Mesenchymal stem cell (in vitro differentiated cells and primary cell): ENCODE data around the gene SELENOT.

Source experiments
- DNase-seq: peaks from one replicate; pipeline ENCODE4 v3.0.0-alpha.2; 2013
- H2AFZ ChIP-seq: one replicate; pipeline ENCODE4 v1.6.1; 2013; ENCODE audit warnings: low read depth, mild to moderate bottlenecking, control low read depth, inconsistent platforms, low read length, moderate library complexity
- H2AK5ac ChIP-seq: 2 replicates; pipeline ENCODE4 v1.6.1; 2013; ENCODE audit warnings: low read length, moderate library complexity, mild to moderate bottlenecking, inconsistent platforms; ENCODE audit not compliant: severe bottlenecking
- H2BK120ac ChIP-seq: one replicate; pipeline ENCODE4 v1.6.1; 2013; ENCODE audit warnings: low read depth, mild to moderate bottlenecking, inconsistent platforms, low read length, moderate library complexity
- H2BK12ac ChIP-seq, 2 experiments: one replicate each; pipeline ENCODE4 v1.6.1; 2013; ENCODE audit warnings: inconsistent platforms in 2 of 2, low read length in 2 of 2, mild to moderate bottlenecking in 2 of 2, moderate library complexity in 2 of 2, control low read depth in 1 of 2
- H2BK15ac ChIP-seq: one replicate; pipeline ENCODE4 v1.6.1; 2013; ENCODE audit warnings: mild to moderate bottlenecking, low read depth, inconsistent platforms; ENCODE audit not compliant: poor library complexity, severe bottlenecking
- H2BK5ac ChIP-seq: 2 replicates; pipeline ENCODE4 v1.6.1; 2013; ENCODE audit warnings: low read depth, mild to moderate bottlenecking, low read length, control low read depth, inconsistent platforms; ENCODE audit not compliant: poor library complexity, severe bottlenecking
- H3K14ac ChIP-seq, 2 experiments: one replicate each; pipeline ENCODE4 v1.6.1; 2013; ENCODE audit warnings: inconsistent platforms in 2 of 2, low read length in 2 of 2, control low read depth in 1 of 2, mild to moderate bottlenecking in 1 of 2, moderate library complexity in 1 of 2
- H3K18ac ChIP-seq, 2 experiments: one replicate each; pipeline ENCODE4 v1.6.1; 2013; ENCODE audit warnings: inconsistent platforms in 2 of 2, low read length in 2 of 2, control low read depth in 1 of 2, low read depth in 1 of 2, mild to moderate bottlenecking in 1 of 2
- H3K23ac ChIP-seq, 2 experiments: one replicate each; pipeline ENCODE4 v1.6.1; 2013; ENCODE audit warnings: inconsistent platforms in 2 of 2, low read length in 2 of 2, mild to moderate bottlenecking in 2 of 2, moderate library complexity in 2 of 2, control low read depth in 1 of 2
- H3K27ac ChIP-seq: 2 replicates; pipeline ENCODE4 v1.5.1; 2013; ENCODE audit warnings: mild to moderate bottlenecking, moderate library complexity, low read length, control low read depth, inconsistent platforms; ENCODE audit not compliant: poor library complexity, severe bottlenecking
- H3K27me3 ChIP-seq, 2 experiments: 2 replicates each; pipeline versions ENCODE4 v1.6.1 to v1.7.0; 2013; ENCODE audit warnings: low read length in 2 of 2, mild to moderate bottlenecking in 2 of 2, moderate library complexity in 2 of 2, control low read depth in 1 of 2, inconsistent platforms in 1 of 2; ENCODE audit not compliant: control insufficient read depth in 1 of 2, insufficient read depth in 1 of 2
- H3K36me3 ChIP-seq, 2 experiments: 2 replicates each; pipeline versions ENCODE4 v1.6.1 to v1.7.0; 2013; ENCODE audit warnings: low read length in 2 of 2, control low read depth in 1 of 2, inconsistent platforms in 1 of 2, low read depth in 1 of 2, mild to moderate bottlenecking in 1 of 2; ENCODE audit not compliant: insufficient read depth in 2 of 2, control insufficient read depth in 1 of 2
- H3K4ac ChIP-seq, 2 experiments: one replicate each; pipeline ENCODE4 v1.6.1; 2013; ENCODE audit warnings: inconsistent platforms in 2 of 2, low read length in 2 of 2, mild to moderate bottlenecking in 2 of 2, moderate library complexity in 2 of 2, control low read depth in 1 of 2, low read depth in 1 of 2
- H3K4me1 ChIP-seq: 2 replicates; pipeline ENCODE4 v1.6.1; 2013; ENCODE audit warnings: low read depth, low read length, control low read depth; ENCODE audit not compliant: control insufficient read depth, insufficient read depth
- H3K4me2 ChIP-seq: 2 replicates; pipeline ENCODE4 v1.6.1; 2013; ENCODE audit warnings: low read length, mild to moderate bottlenecking, inconsistent platforms; ENCODE audit not compliant: poor library complexity, severe bottlenecking
- H3K4me3 ChIP-seq, 2 experiments: 2 replicates each; pipeline versions ENCODE4 v1.5.1 to v1.7.0; 2013; ENCODE audit warnings: low read length in 2 of 2, mild to moderate bottlenecking in 2 of 2, control low read depth in 1 of 2, low read depth in 1 of 2; ENCODE audit not compliant: insufficient read depth in 1 of 2
- H3K79me1 ChIP-seq: replicated peaks from 2 replicates; pipeline ENCODE4 v1.6.1; 2013; ENCODE audit warnings: mild to moderate bottlenecking, control low read depth, low read length, inconsistent platforms; ENCODE audit not compliant: poor library complexity, severe bottlenecking
- H3K9ac ChIP-seq: 2 replicates; pipeline ENCODE4 v1.7.0; 2013; ENCODE audit warnings: mild to moderate bottlenecking, low read length, moderate library complexity
- H3K9me3 ChIP-seq: 2 replicates; pipeline ENCODE4 v1.7.0; 2013; ENCODE audit warnings: mild to moderate bottlenecking, low read length; ENCODE audit not compliant: control insufficient read depth
- H4K8ac ChIP-seq: one replicate; pipeline ENCODE4 v1.6.1; 2013; ENCODE audit warnings: inconsistent platforms, mild to moderate bottlenecking, low read length, moderate library complexity
- H4K91ac ChIP-seq: one replicate; pipeline ENCODE4 v1.6.1; 2013; ENCODE audit warnings: mild to moderate bottlenecking, low read length, inconsistent platforms
- WGBS: methylation state at CpG from one replicate; pipeline ENCODE4 v1.1.7; 2013; ENCODE audit warnings: mixed read lengths; 5-methylcytosine and 5-hydroxymethylcytosine counted together

SELENOT gene

DNA sequence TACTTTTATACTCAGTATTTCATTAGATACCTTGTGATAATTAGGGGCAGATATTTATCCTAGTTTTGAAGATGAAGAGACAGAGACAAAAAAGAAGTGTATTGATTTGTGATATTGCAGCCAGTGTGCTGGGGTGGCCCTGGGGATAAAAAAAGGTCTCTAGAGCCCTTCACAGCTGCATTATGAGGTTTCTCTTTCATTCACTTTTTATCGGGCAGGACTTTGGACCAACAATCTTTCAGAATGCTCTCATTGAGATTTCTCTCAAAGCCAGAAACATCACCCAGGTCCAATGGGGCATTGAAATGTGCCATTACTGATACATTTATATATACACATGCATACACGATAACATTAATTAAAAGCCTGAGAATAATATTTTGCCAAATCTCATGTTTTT is 20.5 kb upstream of the SELENOT start:
- Histone ChIP-seq H2BK120ac (no peak overlapping the region), H3K27ac (no peak overlapping the region), H4K8ac (no peak overlapping the region), H2BK15ac (no peak overlapping the region), H3K4me1 (no peaks in the 10 kb centered on the region), H4K91ac (no peak overlapping the region), H3K9me3 (no peaks in the 10 kb centered on the region), H3K18ac (no peak overlapping the region), H3K79me1 (peaks cover 9% of the 10 kb centered on the region), H3K14ac (no peak overlapping the region), H3K4me3 (no peak overlapping the region), H3K9ac (no peak overlapping the region), H3K27me3 (no peaks in the 10 kb centered on the region), H2AFZ (no peak overlapping the region), H2BK5ac (no peak overlapping the region), H3K4ac (no peak overlapping the region), H2BK12ac (no peak overlapping the region), H3K23ac (no peak overlapping the region), H3K36me3 (peaks cover 8 to 63% of the 10 kb centered on the region in 2 experiments), H2AK5ac (no peak overlapping the region), H3K4me2 (no peak overlapping the region)
- WGBS = 100% methylated on average over 2 of the region's 2 CpGs
- DNase-seq = no peak

DNA sequence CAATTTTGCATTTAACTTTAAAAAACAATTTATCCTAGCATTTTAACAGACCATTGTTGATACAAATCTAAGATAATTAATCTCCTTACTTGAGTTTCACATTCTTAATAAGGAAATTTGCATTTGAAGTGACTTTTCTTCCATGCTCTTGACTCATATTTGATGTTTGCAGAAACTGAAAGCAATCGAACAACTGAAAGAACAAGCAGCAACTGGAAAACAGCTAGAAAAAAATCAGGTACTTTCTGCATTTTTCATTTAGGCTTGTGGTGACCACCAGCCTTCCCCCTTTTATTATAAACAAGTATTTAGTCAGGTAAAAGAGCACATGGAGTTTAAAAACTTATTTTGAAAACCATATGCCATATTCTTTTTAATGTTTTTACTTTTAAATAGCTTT is 20.1 kb upstream of the SELENOT start:
- Histone ChIP-seq H2BK15ac (no peak overlapping the region), H2BK120ac (no peak overlapping the region), H3K4ac (no peak overlapping the region), H2AK5ac (no peak overlapping the region), H2AFZ (no peak overlapping the region), H3K36me3 (peaks cover 8 to 60% of the 10 kb centered on the region in 2 experiments), H3K27me3 (no peaks in the 10 kb centered on the region), H2BK5ac (no peak overlapping the region), H3K4me3 (no peak overlapping the region), H3K14ac (no peak overlapping the region), H3K27ac (no peak overlapping the region), H3K79me1 (peaks cover 9% of the 10 kb centered on the region), H3K9me3 (no peaks in the 10 kb centered on the region), H4K8ac (no peak overlapping the region), H3K9ac (no peak overlapping the region), H2BK12ac (no peak overlapping the region), H4K91ac (no peak overlapping the region), H3K4me1 (no peaks in the 10 kb centered on the region), H3K4me2 (no peak overlapping the region), H3K18ac (no peak overlapping the region), H3K23ac (no peak overlapping the region)
- 91% methylated on average over 1 of the region's 1 CpG for WGBS
- DNase-seq = no peak

DNA sequence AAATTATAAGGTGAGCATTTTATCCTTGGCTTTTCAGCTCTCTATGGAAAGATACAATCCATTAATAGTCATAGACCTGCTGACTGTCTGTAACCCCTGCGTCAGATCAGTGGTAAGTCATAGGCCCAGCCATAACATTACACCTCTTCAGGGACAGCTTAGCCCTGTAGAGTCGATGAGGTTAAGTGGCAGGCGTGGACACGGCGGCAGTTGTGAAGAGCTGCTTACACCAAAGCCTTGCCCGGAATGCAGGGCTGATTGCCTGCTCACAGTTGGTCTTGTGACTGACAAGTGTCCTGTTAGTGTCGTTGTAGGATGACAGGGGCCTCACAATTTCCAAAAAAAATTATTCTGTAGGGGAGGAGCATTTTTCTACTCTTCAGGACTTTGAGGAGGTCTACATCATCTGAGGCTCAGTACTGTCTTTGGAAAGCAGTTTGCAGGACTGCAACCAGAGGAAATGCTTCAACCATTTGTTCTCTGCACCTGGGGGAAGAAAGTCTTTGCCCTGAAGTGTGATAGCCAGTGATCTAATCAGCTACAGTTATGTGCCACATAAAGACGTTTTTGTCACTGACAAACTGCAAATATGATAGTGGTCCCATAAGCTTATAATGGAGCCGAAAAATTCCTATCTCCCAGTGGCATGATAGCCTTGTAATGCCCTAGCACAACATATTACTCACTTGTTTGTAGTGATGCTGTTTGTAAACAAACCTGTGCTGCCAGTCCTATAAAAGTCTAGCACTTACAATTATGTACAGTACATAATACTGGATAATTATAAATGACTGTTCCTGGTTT is 14.9 kb upstream of the SELENOT start:
- Histone ChIP-seq H2AK5ac (no peak overlapping the region), H3K4me1 (no peaks in the 10 kb centered on the region), H3K9me3 (no peaks in the 10 kb centered on the region), H3K14ac (no peak overlapping the region), H3K9ac (no peak overlapping the region), H3K79me1 (peaks cover 5% of the 10 kb centered on the region), H3K23ac (no peak overlapping the region), H3K27ac (no peak overlapping the region), H3K4ac (no peak overlapping the region), H2BK5ac (no peak overlapping the region), H3K36me3 (peaks cover 9 to 25% of the 10 kb centered on the region in 2 experiments), H3K4me2 (no peak overlapping the region), H3K27me3 (no peaks in the 10 kb centered on the region), H2AFZ (no peak overlapping the region), H4K8ac (peak overlapping the region; percentile 23), H2BK15ac (no peak overlapping the region), H2BK12ac (no peak overlapping the region), H3K18ac (no peak overlapping the region), H2BK120ac (no peak overlapping the region), H4K91ac (no peak overlapping the region), H3K4me3 (no peak overlapping the region)
- no peak for DNase-seq
- 74% methylated on average over 9 of the region's 9 CpGs for WGBS

DNA sequence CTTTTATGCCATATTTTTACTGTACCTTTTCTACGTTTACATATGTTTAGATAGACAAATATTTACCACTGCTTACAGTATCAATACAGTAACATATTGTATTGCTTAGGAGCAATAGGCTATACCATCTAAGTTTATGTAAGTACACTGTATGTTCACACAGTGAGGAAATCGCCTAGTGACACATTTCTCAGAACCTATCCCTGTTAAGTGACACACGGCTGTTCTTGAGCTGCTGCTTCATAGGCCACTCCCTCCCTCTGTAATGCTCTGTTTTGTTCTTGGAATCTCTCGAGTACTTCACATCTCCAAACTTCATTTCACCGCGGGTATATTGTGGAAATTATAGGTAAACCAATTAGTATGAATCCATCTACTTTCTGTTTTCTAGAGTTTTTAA is 13.4 kb upstream of the SELENOT start:
- Histone ChIP-seq H3K79me1 (peaks cover 5% of the 10 kb centered on the region), H3K14ac (no peak overlapping the region), H3K27ac (no peak overlapping the region), H3K9ac (peak overlapping the region; percentile 24), H2BK120ac (no peak overlapping the region), H2AFZ (no peak overlapping the region), H3K4me3 (no peak overlapping the region), H3K4me2 (no peak overlapping the region), H3K4ac (no peak overlapping the region), H4K8ac (no peak overlapping the region), H3K27me3 (no peaks in the 10 kb centered on the region), H3K9me3 (no peaks in the 10 kb centered on the region), H2BK15ac (no peak overlapping the region), H2BK5ac (no peak overlapping the region), H4K91ac (no peak overlapping the region), H3K23ac (no peak overlapping the region), H3K4me1 (no peaks in the 10 kb centered on the region), H3K18ac (no peak overlapping the region), H3K36me3 (peaks cover 9 to 11% of the 10 kb centered on the region in 2 experiments), H2AK5ac (no peak overlapping the region), H2BK12ac (no peak overlapping the region)
- WGBS = 78% methylated on average over 3 of the region's 6 CpGs
- peak; percentile 40 for DNase-seq
